IMR-90 (cell line): Measurements from ENCODE around the gene GRAMD1B. TPM values are rescaled to one million over a fixed set of nuclear protein-coding genes. Genes with fewer than 3 reads are reported as not detected.

ENCODE experiments used
- ATAC-seq: fragments of 200-7000 bp; cut with Tn5 transposase; 2 replicates; pipeline ENCODE4 v1.9.1; 2020; ENCODE audit warnings: low read depth, mild to moderate bottlenecking, moderate library complexity
- BruUV-seq: library from RNA; stranded (reverse); fragments of 400-500 nt; replicated peaks from 2 replicates; lab custom pipeline; 2021; lab: Mats Ljungman, UMichigan
- CTCF ChIA-PET: fragments of 300-600 bp; formaldehyde crosslinking; extraction: SDS; loops from one replicate; lab custom pipeline; 2021; ENCODE audit warnings: antibody characterized with exemption; lab: Yijun Ruan, JAX
- POLR2A ChIA-PET: fragments of 300-600 bp; sonication (Branson Sonifier 250); formaldehyde crosslinking; loops from one replicate; lab custom pipeline; 2022; ENCODE audit warnings: antibody characterized with exemption; ENCODE audit not compliant: unreplicated experiment; lab: Charles Lee
- DNase-seq: peaks from one replicate; pipeline ENCODE4 v3.0.0; 2013
- H2AFZ ChIP-seq: replicated peaks from 2 replicates; pipeline ENCODE3; 2013; ENCODE audit warnings: low read length, mild to moderate bottlenecking; ENCODE audit not compliant: poor library complexity
- H2AK5ac ChIP-seq: 2 replicates; pipeline ENCODE4 v1.6.1; 2013; ENCODE audit warnings: low read depth, low read length, inconsistent platforms
- H2AK9ac ChIP-seq: replicated peaks from 2 replicates; pipeline ENCODE3; 2013; ENCODE audit warnings: mild to moderate bottlenecking, low read depth, low read length, moderate library complexity; ENCODE audit not compliant: poor library complexity
- H2BK120ac ChIP-seq: 2 replicates; pipeline ENCODE4 v1.6.1; 2013; ENCODE audit warnings: low read depth, low read length, inconsistent platforms
- H2BK15ac ChIP-seq: 3 replicates; pipeline ENCODE4 v1.6.1; 2013; ENCODE audit warnings: low read depth, low read length, inconsistent platforms
- H2BK20ac ChIP-seq: 2 replicates; pipeline ENCODE4 v1.6.1; 2013; ENCODE audit warnings: low read depth, mild to moderate bottlenecking, inconsistent platforms, low read length, moderate library complexity
- H2BK5ac ChIP-seq: 2 replicates; pipeline ENCODE4 v1.6.1; 2013; ENCODE audit warnings: mild to moderate bottlenecking, low read depth, low read length, inconsistent platforms; ENCODE audit not compliant: poor library complexity, severe bottlenecking
- H3K14ac ChIP-seq: replicated peaks from 2 replicates; pipeline ENCODE4 v1.6.1; 2013; ENCODE audit warnings: low read depth, low read length, inconsistent platforms
- H3K18ac ChIP-seq: 2 replicates; pipeline ENCODE4 v1.6.1; 2013; ENCODE audit warnings: low read depth, low read length, control low read depth
- H3K23ac ChIP-seq: 2 replicates; pipeline ENCODE4 v1.6.1; 2013; ENCODE audit warnings: low read depth, low read length, inconsistent platforms
- H3K27ac ChIP-seq: 2 replicates; pipeline ENCODE4 v1.5.1; 2013; ENCODE audit warnings: mild to moderate bottlenecking, control low read depth, low read length; ENCODE audit not compliant: insufficient read depth
- H3K27me3 ChIP-seq: 2 replicates; pipeline ENCODE4 v1.6.1; 2013; ENCODE audit warnings: low read length; ENCODE audit not compliant: control insufficient read depth, insufficient read depth
- H3K36me3 ChIP-seq: 2 replicates; pipeline ENCODE4 v1.6.1; 2013; ENCODE audit warnings: low read length, mixed read lengths; ENCODE audit not compliant: control insufficient read depth, insufficient read depth
- H3K4ac ChIP-seq: 2 replicates; pipeline ENCODE4 v1.6.1; 2013; ENCODE audit warnings: low read depth, low read length, inconsistent platforms
- H3K4me1 ChIP-seq: 2 replicates; pipeline ENCODE4 v1.6.1; 2013; ENCODE audit warnings: low read length, mixed read lengths; ENCODE audit not compliant: control insufficient read depth, insufficient read depth
- H3K4me2 ChIP-seq: 2 replicates; pipeline ENCODE4 v1.6.1; 2013; ENCODE audit warnings: low read depth, mild to moderate bottlenecking, control low read depth, low read length, moderate library complexity
- H3K4me3 ChIP-seq: 2 replicates; pipeline ENCODE4 v1.5.1; 2013; ENCODE audit warnings: low read depth, mild to moderate bottlenecking, control low read depth, low read length, moderate library complexity; ENCODE audit not compliant: insufficient read depth
- H3K56ac ChIP-seq: 2 replicates; pipeline ENCODE4 v1.6.1; 2013; ENCODE audit warnings: low read length, inconsistent platforms; ENCODE audit not compliant: insufficient read depth; ENCODE audit errors: extremely low read depth
- H3K79me1 ChIP-seq, 2 experiments: 2 replicates each; pipeline ENCODE4 v1.6.1; 2013; ENCODE audit warnings: low read length in 2 of 2, inconsistent platforms in 1 of 2, low read depth in 1 of 2
- H3K9ac ChIP-seq: 2 replicates; pipeline ENCODE4 v1.6.1; 2013; ENCODE audit warnings: low read depth, low read length, control low read depth
- H3K9me1 ChIP-seq: 2 replicates; pipeline ENCODE4 v1.6.1; 2013; ENCODE audit warnings: low read length, inconsistent platforms; ENCODE audit not compliant: insufficient read depth
- H3K9me3 ChIP-seq: 2 replicates; pipeline ENCODE4 v1.6.1; 2013; ENCODE audit warnings: low read length; ENCODE audit not compliant: control insufficient read depth, insufficient read depth
- H4K20me1 ChIP-seq: 2 replicates; pipeline ENCODE4 v1.6.1; 2013; ENCODE audit warnings: low read length, inconsistent platforms; ENCODE audit not compliant: insufficient read depth
- H4K5ac ChIP-seq: 2 replicates; pipeline ENCODE4 v1.6.1; 2013; ENCODE audit warnings: mild to moderate bottlenecking, low read depth, low read length, control low read depth
- H4K8ac ChIP-seq, 2 experiments: 2 replicates each; pipeline ENCODE4 v1.6.1; 2013; ENCODE audit warnings: low read depth in 2 of 2, low read length in 2 of 2, control low read depth in 1 of 2, inconsistent platforms in 1 of 2
- H4K91ac ChIP-seq: 2 replicates; pipeline ENCODE4 v1.6.1; 2013; ENCODE audit warnings: low read depth, low read length, inconsistent platforms; ENCODE audit not compliant: insufficient read depth
- BHLHE40 ChIP-seq: fragments of 150-350 bp; IDR thresholded peaks from 2 replicates; pipeline ENCODE4 v1.6.1; 2016; ENCODE audit warnings: mild to moderate bottlenecking, low read depth, low read length
- CEBPB ChIP-seq: IDR thresholded peaks from 2 replicates; pipeline ENCODE4 v1.6.1; 2012; ENCODE audit warnings: low read depth, low read length, improper control_type of control experiment
- CHD1 ChIP-seq: IDR thresholded peaks from 2 replicates; pipeline ENCODE4 v1.6.1; 2012; ENCODE audit warnings: low read depth, low read length, improper control_type of control experiment
- CTCF ChIP-seq: conservative IDR thresholded peaks from 2 replicates; pipeline ENCODE4 v1.5.1; 2012; ENCODE audit warnings: mild to moderate bottlenecking, low read depth, low read length, improper control_type of control experiment
- ELK1 ChIP-seq: fragments of 150-350 bp; IDR thresholded peaks from 2 replicates; pipeline ENCODE4 v1.6.1; 2016; ENCODE audit warnings: low read depth, mild to moderate bottlenecking, low read length, moderate library complexity, borderline replicate concordance
- FOS ChIP-seq: fragments of 150-350 bp; IDR thresholded peaks from 2 replicates; pipeline ENCODE4 v1.6.1; 2016; ENCODE audit warnings: low read depth, low read length
- MAFK ChIP-seq: IDR thresholded peaks from 2 replicates; pipeline ENCODE4 v1.6.1; 2012; ENCODE audit warnings: low read depth, low read length, improper control_type of control experiment
- MAZ ChIP-seq: IDR thresholded peaks from 2 replicates; pipeline ENCODE4 v1.6.1; 2012; ENCODE audit warnings: low read depth, mild to moderate bottlenecking, low read length, improper control_type of control experiment, moderate library complexity, borderline replicate concordance
- MXI1 ChIP-seq: IDR thresholded peaks from 2 replicates; pipeline ENCODE4 v1.6.1; 2012; ENCODE audit warnings: low read depth, mild to moderate bottlenecking, low read length, moderate library complexity, borderline replicate concordance
- NFE2L2 ChIP-seq: fragments of 150-350 bp; IDR thresholded peaks from 2 replicates; pipeline ENCODE4 v1.6.1; 2016; ENCODE audit warnings: low read depth, mild to moderate bottlenecking, low read length
- POLR2A ChIP-seq: IDR thresholded peaks from 2 replicates; pipeline ENCODE4 v1.6.1; 2012; ENCODE audit warnings: mild to moderate bottlenecking, low read depth, low read length
- RAD21 ChIP-seq: IDR thresholded peaks from 2 replicates; pipeline ENCODE4 v1.6.1; 2012; ENCODE audit warnings: low read length, improper control_type of control experiment
- RCOR1 ChIP-seq: IDR thresholded peaks from 2 replicates; pipeline ENCODE4 v1.6.1; 2012; ENCODE audit warnings: mild to moderate bottlenecking, low read length, improper control_type of control experiment; ENCODE audit not compliant: insufficient replicate concordance
- RFX5 ChIP-seq: IDR thresholded peaks from 2 replicates; pipeline ENCODE4 v1.8.0; 2012; ENCODE audit warnings: low read depth, mild to moderate bottlenecking, low read length, moderate library complexity
- SMC3 ChIP-seq: fragments of 150-350 bp; IDR thresholded peaks from 2 replicates; pipeline ENCODE4 v1.6.1; 2016; ENCODE audit warnings: low read depth, mild to moderate bottlenecking, antibody characterized with exemption, low read length, moderate library complexity
- USF2 ChIP-seq: fragments of 150-350 bp; IDR thresholded peaks from 2 replicates; pipeline ENCODE4 v1.6.1; 2017; ENCODE audit warnings: mild to moderate bottlenecking, antibody characterized with exemption, low read length, low read depth
- WGBS, 2 experiments: methylation state at CpG; one replicate each; pipeline versions ENCODE4 v1.1.5 to v1.1.7; 2013; ENCODE audit warnings: missing lambda C conversion rate in 2 of 2; ENCODE audit not compliant: insufficient read length in 1 of 2; ENCODE audit errors: extremely low coverage in 2 of 2; 5-methylcytosine and 5-hydroxymethylcytosine counted together
- dilution Hi-C: fragments of 300-500 bp; cut with HindIII; formaldehyde crosslinking; loops from one replicate; pipeline ENCODE4 v1.14.3; 2018; ENCODE audit warnings: low sequenced_read_pairs; ENCODE audit not compliant: unreplicated experiment
- in situ Hi-C: fragments of 300-500 bp; cut with MboI; formaldehyde crosslinking; loops from 3 replicates; pipeline ENCODE4 v1.14.3; 2019; ENCODE audit warnings: low sequenced_read_pairs, inconsistent platforms, mixed read lengths
- intact Hi-C: fragments of 100-400 bp; cut with micrococcal nuclease; formaldehyde crosslinking; loops from 2 replicates; pipeline ENCODE4 v1.10.0; 2022
- polyA plus RNA-seq, 3 experiments: library from polyadenylated mRNA; depleted of rRNA; stranded (reverse); fragments of >200 nt; gene quantifications; 2 replicates each; pipeline ENCODE4 v1.2.3, GENCODE V29; 2012; ENCODE audit warnings: low replicate concordance in 1 of 3
- total RNA-seq: library from RNA; depleted of rRNA; stranded (reverse); fragments of >200 nt; gene quantifications from 2 replicates; pipeline ENCODE4 v1.2.3, GENCODE V29; 2012

Gene GRAMD1B
- total and polyA plus RNA-seq, 2 of the 4 experiments (the other 2 are of a cell fraction), result 7.1 to 7.2 TPM

GRCh38 chr11:123480290-123480815 lies 50.3 kb downstream of the GRAMD1B start:
- dilution Hi-C loops, result no loop called here
- no peaks in the 10 kb centered on the region for H3K27me3 ChIP-seq
- ChIA-PET POLR2A (no interaction called here), CTCF (no interaction called here)
- H2AK9ac ChIP-seq, result no peak overlapping the region
- DNase-seq (no peak), ATAC-seq (no peak)
- H3K9me3 ChIP-seq, result no peaks in the 10 kb centered on the region
- intact Hi-C loops, result no loop called here
- H3K4ac ChIP-seq, result no peak overlapping the region
- in situ Hi-C loops, result no loop called here
- H4K8ac ChIP-seq, result no peak overlapping the region
- H3K9me1 ChIP-seq, result peaks cover 13% of the 10 kb centered on the region
- no peak overlapping the region for H4K91ac ChIP-seq
- H4K20me1 ChIP-seq, result no peaks in the 10 kb centered on the region
- H3K4me1 ChIP-seq, result peaks cover 7% of the 10 kb centered on the region
- no peak overlapping the region for H3K27ac ChIP-seq
- H3K14ac ChIP-seq, result no peak overlapping the region
- peaks cover 17 to 34% of the 10 kb centered on the region in 2 experiments for H3K79me1 ChIP-seq
- no peak overlapping the region for H3K23ac ChIP-seq
- no TSS peak for BruUV-seq
- TF ChIP-seq NFE2L2 (no peak), MXI1 (no peak), CEBPB (no peak), RFX5 (no peak), RAD21 (no peak), CTCF (no peak), BHLHE40 (no peak), CHD1 (no peak), RCOR1 (no peak), MAFK (no peak), FOS (no peak), POLR2A (no peak), ELK1 (no peak), USF2 (no peak), MAZ (no peak), SMC3 (no peak)
- no peak overlapping the region for H2BK5ac ChIP-seq
- H2AFZ ChIP-seq, result no peak overlapping the region
- H3K56ac ChIP-seq, result no peak overlapping the region
- H3K4me2 ChIP-seq, result no peak overlapping the region
- WGBS, 2 experiments, result no CpG with 5 or more reads among the region's 4 CpGs
- H2AK5ac ChIP-seq, result no peak overlapping the region
- no peak overlapping the region for H3K18ac ChIP-seq
- H2BK20ac ChIP-seq, result no peak overlapping the region
- H3K36me3 ChIP-seq, result peaks cover 1% of the 10 kb centered on the region; the same call in 1 of the 2 replicates
- no peak overlapping the region for H3K9ac ChIP-seq
- H3K4me3 ChIP-seq, result no peak overlapping the region
- no peak overlapping the region for H2BK15ac ChIP-seq
- H2BK120ac ChIP-seq, result no peak overlapping the region
- no peak overlapping the region for H4K5ac ChIP-seq
